ENCODE measurements around the gene ABCC5.

The ABCC5 gene

GRCh38 chr3:184016811-184017671 is 643 bp downstream of the ABCC5 start:
- peaks cover 7% of the 10 kb centered on the region in 2 experiments for H3K4me1 ChIP-seq (ENCODE audit: control insufficient read depth in 1 of 2, insufficient read depth in 2 of 2, low read length in 2 of 2)
- H3K14ac ChIP-seq (ENCODE audit: low read length) = peak overlapping the region; percentile 85
- peak overlapping the region; percentile 52 for H3K4me2 ChIP-seq (ENCODE audit: low read length)
- peak overlapping the region; percentile 83 for H3K9ac ChIP-seq (ENCODE audit: low read length)
- H3K79me1 ChIP-seq (ENCODE audit: low read length) = peaks cover 9% of the 10 kb centered on the region
- H3K4me3 ChIP-seq (ENCODE audit: low read depth, low read length) = peak overlapping the region; percentile 97
- peak overlapping the region; percentile 50 for H4K12ac ChIP-seq (ENCODE audit: low read depth, low read length)
- H3K79me2 ChIP-seq (ENCODE audit: control insufficient read depth, insufficient read depth, low read length, poor library complexity) = peaks cover 11% of the 10 kb centered on the region
- H2AFZ ChIP-seq (ENCODE audit: insufficient read depth, low read length, poor library complexity) = peak overlapping the region; percentile 89
- WGBS (ENCODE audit: extremely low coverage, insufficient coverage, insufficient read length) = no CpG with 5 or more reads among the region's 57 CpGs
- H3K4ac ChIP-seq (ENCODE audit: low read depth, low read length) = peak overlapping the region; percentile 70
- H3K23ac ChIP-seq (ENCODE audit: low read length) = no peak overlapping the region
- H3K18ac ChIP-seq (ENCODE audit: low read length) = peak overlapping the region; percentile 60
- H4K91ac ChIP-seq (ENCODE audit: low read depth, low read length) = peak overlapping the region; percentile 72
- peak overlapping the region; percentile 43 for H2BK5ac ChIP-seq (ENCODE audit: low read depth, low read length, poor library complexity)
- H3K27me3 ChIP-seq (ENCODE audit: insufficient read depth, low read length) = no peaks in the 10 kb centered on the region
- H3K9me3 ChIP-seq (ENCODE audit: insufficient read depth, low read depth, low read length) = peaks cover 5% of the 10 kb centered on the region
- no peak overlapping the region for H3K27ac ChIP-seq (ENCODE audit: low read depth, low read length)
- peak overlapping the region; percentile 32 for H2AK5ac ChIP-seq (ENCODE audit: low read length)
- H2BK12ac ChIP-seq (ENCODE audit: low read length) = no peak overlapping the region
- peak; percentile 89 to 92 for DNase-seq
- H2BK120ac ChIP-seq (ENCODE audit: insufficient read depth, low read length, poor library complexity) = peak overlapping the region; percentile 65
- H3K36me3 ChIP-seq (ENCODE audit: control insufficient read depth in 1 of 2, insufficient read depth in 2 of 2, low read length in 2 of 2) = peaks cover 0 to 5% of the 10 kb centered on the region in 2 experiments
- peak overlapping the region; percentile 83 for H4K8ac ChIP-seq (ENCODE audit: low read depth, low read length)

GRCh38 chr3:184016169-184016570 is 1.5 kb downstream of the ABCC5 start:
- H2AFZ ChIP-seq (ENCODE audit: insufficient read depth, low read length, poor library complexity) = no peak overlapping the region
- H3K79me1 ChIP-seq (ENCODE audit: low read length) = peaks cover 9% of the 10 kb centered on the region
- H3K4me3 ChIP-seq (ENCODE audit: low read depth, low read length) = no peak overlapping the region
- H3K27me3 ChIP-seq (ENCODE audit: insufficient read depth, low read length) = no peaks in the 10 kb centered on the region
- no peak overlapping the region for H3K9ac ChIP-seq (ENCODE audit: low read length)
- no peak overlapping the region for H2BK12ac ChIP-seq (ENCODE audit: low read length)
- no peak overlapping the region for H2BK120ac ChIP-seq (ENCODE audit: insufficient read depth, low read length, poor library complexity)
- H4K8ac ChIP-seq (ENCODE audit: low read depth, low read length) = no peak overlapping the region
- no peak overlapping the region for H2AK5ac ChIP-seq (ENCODE audit: low read length)
- no peak overlapping the region for H3K18ac ChIP-seq (ENCODE audit: low read length)
- peak overlapping the region; percentile 4 for H3K4me2 ChIP-seq (ENCODE audit: low read length)
- no peak overlapping the region for H4K12ac ChIP-seq (ENCODE audit: low read depth, low read length)
- DNase-seq = no peak
- peaks cover 7% of the 10 kb centered on the region in 2 experiments for H3K4me1 ChIP-seq (ENCODE audit: control insufficient read depth in 1 of 2, insufficient read depth in 2 of 2, low read length in 2 of 2)
- no peak overlapping the region for H3K27ac ChIP-seq (ENCODE audit: low read depth, low read length)
- no peak overlapping the region for H2BK5ac ChIP-seq (ENCODE audit: low read depth, low read length, poor library complexity)
- no CpG with 5 or more reads among the region's 5 CpGs for WGBS (ENCODE audit: extremely low coverage, insufficient coverage, insufficient read length)
- no peak overlapping the region for H3K4ac ChIP-seq (ENCODE audit: low read depth, low read length)
- peaks cover 5% of the 10 kb centered on the region for H3K9me3 ChIP-seq (ENCODE audit: insufficient read depth, low read depth, low read length)
- H3K36me3 ChIP-seq (ENCODE audit: control insufficient read depth in 1 of 2, insufficient read depth in 2 of 2, low read length in 2 of 2) = peaks cover 0 to 5% of the 10 kb centered on the region in 2 experiments
- peaks cover 11% of the 10 kb centered on the region for H3K79me2 ChIP-seq (ENCODE audit: control insufficient read depth, insufficient read depth, low read length, poor library complexity)
- no peak overlapping the region for H4K91ac ChIP-seq (ENCODE audit: low read depth, low read length)
- H3K14ac ChIP-seq (ENCODE audit: low read length) = no peak overlapping the region
- no peak overlapping the region for H3K23ac ChIP-seq (ENCODE audit: low read length)

- Histone ChIP-seq H2BK12ac (ENCODE audit: low read length) (no peak overlapping the region), H3K4me2 (ENCODE audit: low read length) (no peak overlapping the region), H3K4me1 (ENCODE audit: control insufficient read depth in 1 of 2, insufficient read depth in 2 of 2, low read length in 2 of 2) (peaks cover 7% of the 10 kb centered on the region in 2 experiments), H2AFZ (ENCODE audit: insufficient read depth, low read length, poor library complexity) (no peak overlapping the region), H3K9me3 (ENCODE audit: insufficient read depth, low read depth, low read length) (peaks cover 5% of the 10 kb centered on the region), H3K27me3 (ENCODE audit: insufficient read depth, low read length) (no peaks in the 10 kb centered on the region), H3K18ac (ENCODE audit: low read length) (no peak overlapping the region), H3K36me3 (ENCODE audit: control insufficient read depth in 1 of 2, insufficient read depth in 2 of 2, low read length in 2 of 2) (peaks cover 0 to 5% of the 10 kb centered on the region in 2 experiments), H3K14ac (ENCODE audit: low read length) (no peak overlapping the region), H2BK120ac (ENCODE audit: insufficient read depth, low read length, poor library complexity) (no peak overlapping the region), H4K91ac (ENCODE audit: low read depth, low read length) (no peak overlapping the region), H3K23ac (ENCODE audit: low read length) (no peak overlapping the region), H3K79me1 (ENCODE audit: low read length) (peaks cover 9% of the 10 kb centered on the region), H3K4ac (ENCODE audit: low read depth, low read length) (peak overlapping the region; percentile 39), H3K9ac (ENCODE audit: low read length) (no peak overlapping the region), H2BK5ac (ENCODE audit: low read depth, low read length, poor library complexity) (no peak overlapping the region), H3K27ac (ENCODE audit: low read depth, low read length) (no peak overlapping the region), H3K79me2 (ENCODE audit: control insufficient read depth, insufficient read depth, low read length, poor library complexity) (peaks cover 11% of the 10 kb centered on the region), H3K4me3 (ENCODE audit: low read depth, low read length) (no peak overlapping the region), H4K12ac (ENCODE audit: low read depth, low read length) (no peak overlapping the region), H2AK5ac (ENCODE audit: low read length) (no peak overlapping the region), H4K8ac (ENCODE audit: low read depth, low read length) (no peak overlapping the region)
- no peak for DNase-seq
- WGBS (ENCODE audit: extremely low coverage, insufficient coverage, insufficient read length) = no CpG with 5 or more reads among the region's 10 CpGs
Observed at GRCh38 chr3:184015381-184016019, 2.2 kb downstream of the ABCC5 start.

GRCh38 chr3:184011937-184012889 is 5.5 kb downstream of the ABCC5 start:
- no peak overlapping the region for H4K91ac ChIP-seq (ENCODE audit: low read depth, low read length)
- H2AK5ac ChIP-seq (ENCODE audit: low read length) = no peak overlapping the region
- H2BK5ac ChIP-seq (ENCODE audit: low read depth, low read length, poor library complexity) = no peak overlapping the region
- H3K4ac ChIP-seq (ENCODE audit: low read depth, low read length) = no peak overlapping the region
- no peak overlapping the region for H4K8ac ChIP-seq (ENCODE audit: low read depth, low read length)
- H2BK12ac ChIP-seq (ENCODE audit: low read length) = no peak overlapping the region
- H3K4me2 ChIP-seq (ENCODE audit: low read length) = no peak overlapping the region
- no peak for DNase-seq
- H3K9ac ChIP-seq (ENCODE audit: low read length) = no peak overlapping the region
- H3K4me1 ChIP-seq (ENCODE audit: control insufficient read depth in 1 of 2, insufficient read depth in 2 of 2, low read length in 2 of 2) = peaks cover 6 to 7% of the 10 kb centered on the region in 2 experiments
- H3K79me2 ChIP-seq (ENCODE audit: control insufficient read depth, insufficient read depth, low read length, poor library complexity) = peaks cover 5% of the 10 kb centered on the region
- peaks cover 2% of the 10 kb centered on the region for H3K79me1 ChIP-seq (ENCODE audit: low read length)
- H2BK120ac ChIP-seq (ENCODE audit: insufficient read depth, low read length, poor library complexity) = no peak overlapping the region
- no peak overlapping the region for H3K18ac ChIP-seq (ENCODE audit: low read length)
- H4K12ac ChIP-seq (ENCODE audit: low read depth, low read length) = no peak overlapping the region
- H3K14ac ChIP-seq (ENCODE audit: low read length) = no peak overlapping the region
- H3K36me3 ChIP-seq (ENCODE audit: control insufficient read depth in 1 of 2, insufficient read depth in 2 of 2, low read length in 2 of 2) = peaks cover 6 to 12% of the 10 kb centered on the region in 2 experiments
- no peak overlapping the region for H2AFZ ChIP-seq (ENCODE audit: insufficient read depth, low read length, poor library complexity)
- no peak overlapping the region for H3K4me3 ChIP-seq (ENCODE audit: low read depth, low read length)
- peaks cover 5% of the 10 kb centered on the region for H3K9me3 ChIP-seq (ENCODE audit: insufficient read depth, low read depth, low read length)
- no peak overlapping the region for H3K27ac ChIP-seq (ENCODE audit: low read depth, low read length)
- H3K23ac ChIP-seq (ENCODE audit: low read length) = no peak overlapping the region
- no peaks in the 10 kb centered on the region for H3K27me3 ChIP-seq (ENCODE audit: insufficient read depth, low read length)
- no CpG with 5 or more reads among the region's 6 CpGs for WGBS (ENCODE audit: extremely low coverage, insufficient coverage, insufficient read length)

Measured in trophoblast cell (in vitro differentiated cells and primary cell).